HepG2 (cell line): ENCODE data around the gene NKD1. TPM values are rescaled to one million over a fixed set of nuclear protein-coding genes. Genes with fewer than 3 reads are reported as not detected.

Experiments
- ATAC-seq: fragments of 200-7000 bp; cut with Tn5 transposase; 3 replicates; pipeline ENCODE4 v1.9.1; 2020; ENCODE audit warnings: mild to moderate bottlenecking, moderate library complexity
- BruUV-seq: library from RNA; stranded (reverse); fragments of 400-500 nt; replicated peaks from 2 replicates; lab custom pipeline; 2021; lab: Mats Ljungman, UMichigan
- CTCF ChIA-PET: fragments of 300-600 bp; formaldehyde crosslinking; extraction: SDS; loops from one replicate; lab custom pipeline; 2021; ENCODE audit warnings: low total read pairs, inconsistent platforms, low intra/inter-chr PET ratio; lab: Yijun Ruan, JAX
- POLR2A ChIA-PET: fragments of 350-600 bp; sonication (Branson Sonifier 250); formaldehyde crosslinking; loops from one replicate; lab custom pipeline; 2020; ENCODE audit warnings: antibody characterized with exemption, inconsistent platforms; lab: Yijun Ruan, JAX
- DNase-seq: peaks from one replicate; pipeline ENCODE4 v3.0.0-alpha.2; 2015; ENCODE audit warnings: low spot score
- FAIRE-seq: peaks from 3 replicates; lab custom pipeline; 2011; peaks lifted over from hg19 to GRCh38; lab: Jason Lieb, UNC
- H2AFZ ChIP-seq: one replicate; pipeline ENCODE4 v1.6.1; 2011; ENCODE audit warnings: low read length, inconsistent platforms
- H3K27ac ChIP-seq: fragments of 300-600 bp; 3 replicates; pipeline ENCODE4 v1.8.0; 2011; ENCODE audit warnings: mixed run types, mild to moderate bottlenecking, mixed read lengths, low read length, inconsistent platforms; ENCODE audit not compliant: insufficient read depth; ENCODE audit errors: extremely low read length
- H3K27me3 ChIP-seq, 2 experiments: fragments of 200-600 bp in 1 of 2; 2 replicates in 1 of 2; 3 replicates in 1 of 2; pipeline versions ENCODE4 v1.6.0 to v1.8.0; 2011; ENCODE audit warnings: low read length in 2 of 2, mild to moderate bottlenecking in 2 of 2, moderate library complexity in 2 of 2, inconsistent platforms in 1 of 2; ENCODE audit not compliant: insufficient read depth in 2 of 2, control insufficient read depth in 1 of 2
- H3K36me3 ChIP-seq, 2 experiments: fragments of 200-600 bp in 1 of 2; replicated peaks in 1 of 2; 2 replicates in 1 of 2; 3 replicates in 1 of 2; pipeline versions ENCODE4 v1.5.1 to v1.8.0; 2011; ENCODE audit warnings: low read length in 2 of 2, inconsistent platforms in 1 of 2; ENCODE audit not compliant: insufficient read depth in 2 of 2, control insufficient read depth in 1 of 2
- H3K4me1 ChIP-seq: 2 replicates; pipeline ENCODE4 v1.5.1; 2012; ENCODE audit warnings: low read length, inconsistent platforms; ENCODE audit not compliant: insufficient read depth
- H3K4me2 ChIP-seq: 2 replicates; pipeline ENCODE4 v1.6.0; 2011; ENCODE audit warnings: low read depth, low read length, inconsistent platforms
- H3K4me3 ChIP-seq, 3 experiments: fragments of 200-600 bp in 1 of 3; sonication (generic), shearing (Covaris generic) in 1 of 3; replicated peaks in 1 of 3; 2 replicates each; pipeline ENCODE4 v1.5.1; 2011 to 2016; ENCODE audit warnings: low read length in 3 of 3, inconsistent platforms in 2 of 3, low read depth in 2 of 3, mild to moderate bottlenecking in 2 of 3, control low read depth in 1 of 3, mixed read lengths in 1 of 3; ENCODE audit not compliant: insufficient read depth in 1 of 3
- H3K79me2 ChIP-seq: one replicate; pipeline ENCODE4 v1.6.1; 2011; ENCODE audit warnings: low read length, inconsistent platforms; ENCODE audit not compliant: insufficient read depth
- H3K9ac ChIP-seq: 2 replicates; pipeline ENCODE4 v1.6.0; 2011; ENCODE audit warnings: mild to moderate bottlenecking, low read depth, low read length, inconsistent platforms; ENCODE audit not compliant: insufficient read depth
- H3K9me3 ChIP-seq: 2 replicates; pipeline ENCODE4 v1.5.1; 2012; ENCODE audit warnings: mild to moderate bottlenecking, low read length
- H4K20me1 ChIP-seq: 2 replicates; pipeline ENCODE4 v1.6.0; 2011; ENCODE audit warnings: inconsistent platforms, mild to moderate bottlenecking, low read length, moderate library complexity; ENCODE audit not compliant: insufficient read depth
- AGO1 ChIP-seq: fragments of 200-400 bp; formaldehyde crosslinking; IDR thresholded peaks from 2 replicates; pipeline ENCODE4 v1.6.1; 2017; ENCODE audit warnings: mild to moderate bottlenecking, low read depth, low read length, moderate library complexity; ENCODE audit not compliant: poor library complexity, severe bottlenecking
- FIP1L1 ChIP-seq: fragments of 200-400 bp; formaldehyde crosslinking; IDR thresholded peaks from 2 replicates; pipeline ENCODE4 v1.6.1; 2018; ENCODE audit warnings: low read depth, mild to moderate bottlenecking, low read length, moderate library complexity, borderline replicate concordance; ENCODE audit not compliant: insufficient read depth
- GRHL1 ChIP-seq: sonication (generic); formaldehyde crosslinking; conservative IDR thresholded peaks from 2 replicates; pipeline ENCODE4 v1.8.0; 2022; ENCODE audit warnings: missing genetic modification reagents
- GTF2F1 ChIP-seq: fragments of 150-350 bp; IDR thresholded peaks from 2 replicates; pipeline ENCODE4 v1.6.1; 2014; ENCODE audit warnings: low read length
- GTF3A ChIP-seq: sonication (generic); formaldehyde crosslinking; conservative IDR thresholded peaks from 2 replicates; pipeline ENCODE4 v1.4.0; 2020; ENCODE audit warnings: mild to moderate bottlenecking, missing genetic modification reagents
- IRF2 ChIP-seq: IDR thresholded peaks from 2 replicates; pipeline ENCODE4 v1.6.1; 2018; ENCODE audit warnings: missing genetic modification reagents, missing compliant biosample characterization
- MAX ChIP-seq: IDR thresholded peaks from 2 replicates; pipeline ENCODE4 v1.6.1; 2012; ENCODE audit warnings: inconsistent platforms
- MBD4 ChIP-seq: IDR thresholded peaks from 2 replicates; pipeline ENCODE4 v1.6.1; 2012; ENCODE audit warnings: low read length, inconsistent platforms, borderline replicate concordance
- NR1H2 ChIP-seq: sonication (generic); formaldehyde crosslinking; IDR thresholded peaks from 2 replicates; pipeline ENCODE4 v1.8.1; 2022; ENCODE audit warnings: low read depth, missing genetic modification reagents, borderline replicate concordance
- POLR2A ChIP-seq, 2 experiments: IDR thresholded peaks; 2 replicates each; pipeline ENCODE4 v1.6.1; 2011; ENCODE audit warnings: low read depth in 2 of 2, low read length in 2 of 2, mild to moderate bottlenecking in 1 of 2, moderate library complexity in 1 of 2; ENCODE audit not compliant: insufficient read depth in 1 of 2
- POLR2G ChIP-seq: fragments of 200-400 bp; formaldehyde crosslinking; IDR thresholded peaks from 2 replicates; pipeline ENCODE4 v1.6.1; 2018; ENCODE audit warnings: mild to moderate bottlenecking, low read depth, low read length, moderate library complexity
- SIN3A ChIP-seq: IDR thresholded peaks from 2 replicates; pipeline ENCODE4 v1.6.1; 2011; ENCODE audit warnings: low read depth, mild to moderate bottlenecking, control low read depth, low read length, borderline replicate concordance
- SRSF4 ChIP-seq: fragments of 200-400 bp; formaldehyde crosslinking; IDR thresholded peaks from one replicate; pipeline ENCODE4 v1.6.1; 2018; ENCODE audit warnings: mild to moderate bottlenecking, low read depth, low read length, moderate library complexity; ENCODE audit not compliant: poor library complexity, severe bottlenecking
- TMF1 ChIP-seq: sonication (generic); formaldehyde crosslinking; IDR thresholded peaks from 2 replicates; pipeline ENCODE4 v1.8.1; 2022; ENCODE audit warnings: low read depth, missing genetic modification reagents
- ZNF468 ChIP-seq: sonication (generic); formaldehyde crosslinking; IDR thresholded peaks from 2 replicates; pipeline ENCODE4 v1.8.0; 2022; ENCODE audit warnings: mild to moderate bottlenecking, moderate library complexity, missing genetic modification reagents
- ZNF547 ChIP-seq: sonication (generic); formaldehyde crosslinking; IDR thresholded peaks from 2 replicates; pipeline ENCODE4 v1.5.1; 2020; ENCODE audit warnings: mild to moderate bottlenecking, missing genetic modification reagents
- WGBS: methylation state at CpG from one replicate; pipeline ENCODE4 v1.1.6; 2017; ENCODE audit warnings: low lambda C conversion rate; 5-methylcytosine and 5-hydroxymethylcytosine counted together
- in situ Hi-C: cut with HindIII; loops from 2 replicates; pipeline ENCODE4 v1.10.0; 2017; ENCODE audit warnings: low pct_unique_long_range_greater_than_20kb; ENCODE audit not compliant: extremely low pct_ligation_motif_present
- intact Hi-C: fragments of 100-400 bp; cut with micrococcal nuclease; formaldehyde crosslinking; loops from one replicate; pipeline ENCODE4 v1.10.0; 2022; ENCODE audit not compliant: unreplicated experiment
- polyA plus RNA-seq, 8 experiments: library from polyadenylated mRNA; depleted of rRNA in 3 of 8; stranded (reverse) in 7 of 8; unstranded in 1 of 8; fragments of >200 nt; fragmentation: Illumina TruSeq in 4 of 8; extraction: Trizol in 4 of 8; gene quantifications; 2 replicates each; pipeline versions ENCODE4 v1.2.1 to v1.2.3, GENCODE V29; 2011 to 2016; ENCODE audit warnings: low read depth in 4 of 8, missing spikeins in 1 of 8, mixed read lengths in 1 of 8; ENCODE audit not compliant: insufficient read depth in 1 of 8
- total RNA-seq, 5 experiments: library from RNA; depleted of rRNA; stranded (reverse); fragments of >200 nt; fragmentation: Illumina TruSeq; extraction: Trizol; gene quantifications; 2 replicates each; pipeline ENCODE4 v1.2.3, GENCODE V29; 2016; ENCODE audit warnings: low read depth in 1 of 5
- TF ChIP-seq, protein P1 (sequence below): sonication (generic); formaldehyde crosslinking; IDR thresholded peaks from 2 replicates; pipeline ENCODE4 v1.4.0; 2020; ENCODE audit warnings: missing genetic modification reagents
- TF ChIP-seq, protein P2 (sequence below): sonication (generic); formaldehyde crosslinking; conservative IDR thresholded peaks from 2 replicates; pipeline ENCODE4 v1.4.0; 2020; ENCODE audit warnings: missing genetic modification reagents

NKD1 gene
- total and polyA plus RNA-seq, 2 of the 13 experiments (the other 11 are each of a cell fraction or from before 2014, with no cell fraction given), result 70.4 to 121 TPM

GRCh38 chr16:50638816-50639670, 90.8 kb downstream of the NKD1 start:
- CTCF ChIA-PET, result no interaction called here
- TF ChIP-seq MAX, result peak; percentile 17; the same call in 1 of the 2 replicates
- peak; percentile 34 for TF ChIP-seq SRSF4
- TF ChIP-seq TMF1, result no peak
- TF ChIP-seq GRHL1 (CRISPR knock-in tag), result no peak
- TF ChIP-seq IRF2 (CRISPR knock-in tag), result no peak
- peak; percentile 67 for TF ChIP-seq AGO1
- peak; percentile 79 for TF ChIP-seq POLR2G
- 0 out of 2 replicates have a peak, but pooled peaks have one; percentile 28 for TF ChIP-seq ZNF547
- TF ChIP-seq, protein P1, sequence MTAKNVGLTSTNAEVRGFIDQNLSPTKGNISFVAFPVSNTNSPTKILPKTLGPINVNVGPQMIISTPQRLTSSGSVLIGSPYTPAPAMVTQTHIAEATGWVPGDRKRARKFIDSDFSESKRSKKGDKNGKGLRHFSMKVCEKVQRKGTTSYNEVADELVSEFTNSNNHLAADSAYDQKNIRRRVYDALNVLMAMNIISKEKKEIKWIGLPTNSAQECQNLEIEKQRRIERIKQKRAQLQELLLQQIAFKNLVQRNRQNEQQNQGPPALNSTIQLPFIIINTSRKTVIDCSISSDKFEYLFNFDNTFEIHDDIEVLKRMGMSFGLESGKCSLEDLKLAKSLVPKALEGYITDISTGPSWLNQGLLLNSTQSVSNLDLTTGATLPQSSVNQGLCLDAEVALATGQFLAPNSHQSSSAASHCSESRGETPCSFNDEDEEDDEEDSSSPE (CRISPR knock-in tag), result no peak
- TF ChIP-seq FIP1L1, result 0 out of 2 replicates have a peak, but pooled peaks have one; percentile 40
- TF ChIP-seq SIN3A, result 0 out of 2 replicates have a peak, but pooled peaks have one; percentile 16
- no peak for TF ChIP-seq GTF2F1
- TF ChIP-seq POLR2A (IDR thresholded peaks at IDR 0.05; ENCODE audit: insufficient read depth in 1 of 2, low read depth in 2 of 2, low read length in 2 of 2), result peak in 1 of 2 experiments; percentile 54; a peak in 3 of 4 replicates
- TF ChIP-seq ZNF468, result no peak
- 0 out of 2 replicates have a peak, but pooled peaks have one; percentile 9 for TF ChIP-seq GTF3A (CRISPR knock-in tag)
- peak; percentile 38 for TF ChIP-seq MBD4
- TF ChIP-seq, protein P2, sequence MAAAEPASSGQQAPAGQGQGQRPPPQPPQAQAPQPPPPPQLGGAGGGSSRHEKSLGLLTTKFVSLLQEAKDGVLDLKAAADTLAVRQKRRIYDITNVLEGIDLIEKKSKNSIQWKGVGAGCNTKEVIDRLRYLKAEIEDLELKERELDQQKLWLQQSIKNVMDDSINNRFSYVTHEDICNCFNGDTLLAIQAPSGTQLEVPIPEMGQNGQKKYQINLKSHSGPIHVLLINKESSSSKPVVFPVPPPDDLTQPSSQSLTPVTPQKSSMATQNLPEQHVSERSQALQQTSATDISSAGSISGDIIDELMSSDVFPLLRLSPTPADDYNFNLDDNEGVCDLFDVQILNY (CRISPR knock-in tag), result no peak
- no peak for TF ChIP-seq NR1H2 (CRISPR knock-in tag)

More at GRCh38 chr16:50638816-50639670, 90.8 kb downstream of the NKD1 start:
- ATAC-seq (no peak), DNase-seq (no peak), FAIRE-seq (no peak)
- TSS peak; percentile 0 for BruUV-seq
- intact Hi-C loops (no loop called here), in situ Hi-C loops (no loop called here)
- no peaks in the 10 kb centered on the region for H3K79me2 ChIP-seq
- peaks cover 30% of the 10 kb centered on the region for H4K20me1 ChIP-seq
- no peak overlapping the region for H2AFZ ChIP-seq
- 77% methylated on average over 6 of the region's 8 CpGs for WGBS
- H3K9me3 ChIP-seq, result no peaks in the 10 kb centered on the region
- POLR2A ChIA-PET, result no interaction called here
- H3K9ac ChIP-seq, result no peak overlapping the region
- H3K4me3 ChIP-seq, result no peak overlapping the region
- peaks cover 15% of the 10 kb centered on the region for H3K4me1 ChIP-seq
- peaks cover 1 to 8% of the 10 kb centered on the region in 2 experiments; a peak in 3 of 5 replicates for H3K36me3 ChIP-seq
- no peaks in the 10 kb centered on the region for H3K27me3 ChIP-seq
- H3K4me2 ChIP-seq, result no peak overlapping the region
- H3K27ac ChIP-seq, result no peak overlapping the region
